Measurements from ENCODE around the gene CTNNA1. TPM values are rescaled to one million over a fixed set of nuclear protein-coding genes. Genes with fewer than 3 reads are reported as not detected.
"Not testable (repeated sequence)": the region's sequence is repeated elsewhere in the genome, so short reads cannot be mapped to it uniquely, and the experiment has no call there.

CTNNA1 gene
- total RNA-seq, 2 experiments from 2014 or later, result 78.8 to 86.7 TPM

DNA sequence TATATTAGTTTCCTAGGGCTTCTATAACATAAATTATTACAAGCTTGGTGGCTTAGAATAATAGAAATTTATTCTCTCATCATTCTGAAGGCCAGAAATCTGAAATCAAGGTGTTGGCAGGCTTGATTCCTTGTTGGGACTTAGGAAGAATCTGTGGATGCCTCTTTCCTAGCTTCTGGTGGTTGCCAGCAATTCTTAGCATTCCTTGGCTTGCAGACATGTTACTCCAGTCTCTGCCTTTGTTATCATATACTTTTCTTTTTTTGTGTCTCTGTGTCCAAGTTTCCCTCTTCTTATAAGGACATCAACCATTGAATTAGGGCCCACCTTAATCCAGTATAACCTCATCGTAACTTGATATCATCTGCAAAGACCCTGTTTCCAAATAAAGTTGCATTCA is 31.4 kb downstream of the CTNNA1 start:
- Mint-ChIP-seq H3K36me3 (ENCODE audit: low read depth) (no peaks in the 10 kb centered on the region), H3K9me3 (ENCODE audit: low read depth) (no peaks in the 10 kb centered on the region), H3K4me3 (no peak overlapping the region), H3K27ac (no peak overlapping the region), H3K27me3 (peaks cover 17% of the 10 kb centered on the region), H3K4me1 (peaks cover 2% of the 10 kb centered on the region)
- DNase-seq (no peak), ATAC-seq (no peak)
- CTCF ChIA-PET, result no interaction called here
- intact Hi-C loops (cut with DNase I, micrococcal nuclease), result no loop called here
- POLR2A ChIA-PET, result no interaction called here

DNA sequence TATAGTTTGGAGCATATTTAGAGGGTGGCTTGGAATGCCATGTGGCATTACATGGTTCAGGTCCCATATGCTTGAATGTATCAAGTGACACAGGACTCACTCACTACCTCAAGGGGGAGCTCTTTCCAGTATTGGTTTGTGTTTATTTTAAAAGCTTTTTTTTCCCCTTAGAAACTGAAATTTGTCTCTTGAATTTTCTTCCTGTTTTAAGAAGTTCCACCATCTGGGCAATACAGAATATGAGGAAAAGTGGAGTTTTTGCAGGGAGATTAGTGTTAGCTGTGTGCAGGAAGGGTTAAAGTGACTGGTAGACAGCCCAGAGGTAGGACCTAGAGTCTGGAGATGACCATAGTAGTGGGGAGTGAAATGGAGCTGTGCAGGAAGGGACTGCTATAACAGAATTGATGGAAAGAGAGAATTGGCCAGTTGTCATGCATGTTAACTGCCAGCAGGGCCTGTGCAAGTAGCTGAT is 36.6 kb downstream of the CTNNA1 start:
- Mint-ChIP-seq H3K27ac (no peak overlapping the region), H3K4me1 (peaks cover 21% of the 10 kb centered on the region), H3K4me3 (no peak overlapping the region), H3K9me3 (ENCODE audit: low read depth) (no peaks in the 10 kb centered on the region), H3K36me3 (ENCODE audit: low read depth) (no peaks in the 10 kb centered on the region), H3K27me3 (peaks cover 47% of the 10 kb centered on the region)
- ChIA-PET POLR2A (no interaction called here), CTCF (interaction anchor here (0.6 to 2.0 kb wide), 35 partner anchors 8 to 523 kb away, joined by 3 to 12 read pairs (median 3); no protein-coding TSS in a partner anchor)
- ATAC-seq (no peak), DNase-seq (peak; percentile 10)
- intact Hi-C loops (cut with DNase I, micrococcal nuclease), result loop anchor here in 1 of 2 experiments (2.0 kb wide), 1 partner anchor 473 kb away; no protein-coding TSS in a partner anchor

DNA sequence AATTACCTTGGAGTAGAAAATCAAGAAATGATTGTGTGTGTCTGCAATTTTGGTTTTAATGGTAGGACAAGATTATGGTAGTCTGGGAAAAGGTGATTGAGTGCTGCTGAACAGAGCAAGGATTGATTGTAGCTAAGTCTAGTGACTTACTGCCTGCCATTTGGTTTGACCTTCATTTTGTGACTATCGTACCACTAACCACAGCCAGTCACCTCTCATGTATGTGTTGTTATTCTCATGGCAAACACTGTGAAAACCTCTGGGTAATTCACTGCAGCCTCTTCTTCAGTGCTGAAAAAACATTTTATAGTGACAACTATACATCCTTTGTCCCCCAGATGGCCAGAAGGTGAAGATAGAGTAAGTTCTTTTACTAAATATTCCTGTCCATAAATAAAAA is 37.5 kb downstream of the CTNNA1 start:
- intact Hi-C loops (cut with DNase I, micrococcal nuclease), result no loop called here
- ChIA-PET CTCF (interaction anchor here (0.7 to 1.6 kb wide), 9 partner anchors 9 to 522 kb away, joined by 3 to 6 read pairs (median 3); no protein-coding TSS in a partner anchor), POLR2A (no interaction called here)
- ATAC-seq (peak; percentile 39), DNase-seq (no peak)
- peaks cover 48% of the 10 kb centered on the region for H3K27me3 Mint-ChIP-seq
- no peak overlapping the region for H3K27ac Mint-ChIP-seq
- H3K4me3 Mint-ChIP-seq, result no peak overlapping the region
- H3K9me3 Mint-ChIP-seq (ENCODE audit: low read depth), result no peaks in the 10 kb centered on the region
- no peaks in the 10 kb centered on the region for H3K36me3 Mint-ChIP-seq (ENCODE audit: low read depth)
- H3K4me1 Mint-ChIP-seq, result peaks cover 21% of the 10 kb centered on the region

DNA sequence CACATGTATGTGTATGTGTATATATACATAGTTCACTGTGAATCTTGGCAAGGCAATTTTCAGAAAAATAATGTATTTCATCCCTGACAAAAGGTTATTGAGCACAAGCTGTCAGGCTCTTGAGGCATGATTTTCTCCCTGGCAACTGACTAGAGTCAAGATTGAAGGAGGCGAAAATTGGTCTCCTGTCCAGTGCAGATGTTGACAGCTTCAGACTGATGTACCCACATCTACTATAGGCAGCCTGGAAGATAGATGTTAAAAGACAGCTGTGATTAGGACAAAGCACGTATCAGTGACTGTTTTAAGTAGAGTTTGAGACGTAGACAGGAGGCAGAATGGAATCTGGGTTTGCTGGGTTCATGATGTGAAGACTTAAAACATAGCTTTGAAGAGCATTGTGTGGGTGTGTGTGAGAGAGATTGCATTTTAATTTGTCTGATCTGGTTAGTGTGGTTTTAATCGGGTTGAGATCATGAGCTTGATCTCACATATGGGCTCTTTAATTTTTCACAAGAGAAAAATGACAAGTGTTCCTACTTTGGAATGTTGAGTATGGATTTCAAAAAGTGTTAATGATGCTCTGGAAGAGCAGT is 39.1 kb downstream of the CTNNA1 start:
- POLR2A ChIA-PET, result no interaction called here
- no peak overlapping the region for H3K4me3 Mint-ChIP-seq
- H3K27me3 Mint-ChIP-seq, result peaks cover 53% of the 10 kb centered on the region
- H3K4me1 Mint-ChIP-seq, result peaks cover 21% of the 10 kb centered on the region
- peak; percentile 39 for ATAC-seq
- no peak overlapping the region for H3K27ac Mint-ChIP-seq
- no peak for DNase-seq
- intact Hi-C loops (cut with DNase I, micrococcal nuclease), result no loop called here
- no peaks in the 10 kb centered on the region for H3K9me3 Mint-ChIP-seq (ENCODE audit: low read depth)
- CTCF ChIA-PET, result interaction anchor here (0.7 to 2.1 kb wide), 10 partner anchors 10 to 470 kb away, joined by 3 to 6 read pairs (median 3); no protein-coding TSS in a partner anchor
- H3K36me3 Mint-ChIP-seq (ENCODE audit: low read depth), result no peaks in the 10 kb centered on the region

DNA sequence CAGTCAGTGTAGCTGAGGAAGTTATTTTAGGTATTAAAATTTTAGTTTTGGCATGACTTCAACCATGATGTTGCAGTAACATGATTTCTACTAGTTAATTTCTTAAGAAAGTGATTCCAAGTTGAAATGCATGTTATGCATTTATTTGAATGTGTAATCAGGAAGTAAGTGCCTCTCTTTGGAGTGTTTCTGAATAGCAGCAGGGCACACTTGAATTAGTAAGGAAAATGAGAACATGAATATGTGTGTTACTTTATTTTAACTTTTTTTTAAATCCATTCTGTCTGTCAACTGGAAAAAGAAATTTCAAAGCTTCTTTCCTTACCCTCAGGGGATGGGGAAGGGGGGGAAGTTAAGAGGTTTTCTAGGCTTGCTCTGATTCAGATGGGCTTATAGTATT is 40.4 kb downstream of the CTNNA1 start:
- ATAC-seq, result no peak
- H3K27me3 Mint-ChIP-seq, result peaks cover 50% of the 10 kb centered on the region
- CTCF ChIA-PET, result interaction anchor here (2.1 kb wide), 1 partner anchor 10 kb away, joined by 5 read pairs; no protein-coding TSS in a partner anchor
- H3K9me3 Mint-ChIP-seq (ENCODE audit: low read depth), result no peaks in the 10 kb centered on the region
- POLR2A ChIA-PET, result interaction anchor here (0.6 kb wide), 1 partner anchor 15 kb away, joined by 3 read pairs; no protein-coding TSS in a partner anchor
- no peak overlapping the region for H3K27ac Mint-ChIP-seq
- intact Hi-C loops (cut with DNase I, micrococcal nuclease), result no loop called here
- no peak for DNase-seq
- H3K4me1 Mint-ChIP-seq, result peaks cover 21% of the 10 kb centered on the region
- no peaks in the 10 kb centered on the region for H3K36me3 Mint-ChIP-seq (ENCODE audit: low read depth)
- H3K4me3 Mint-ChIP-seq, result no peak overlapping the region

DNA sequence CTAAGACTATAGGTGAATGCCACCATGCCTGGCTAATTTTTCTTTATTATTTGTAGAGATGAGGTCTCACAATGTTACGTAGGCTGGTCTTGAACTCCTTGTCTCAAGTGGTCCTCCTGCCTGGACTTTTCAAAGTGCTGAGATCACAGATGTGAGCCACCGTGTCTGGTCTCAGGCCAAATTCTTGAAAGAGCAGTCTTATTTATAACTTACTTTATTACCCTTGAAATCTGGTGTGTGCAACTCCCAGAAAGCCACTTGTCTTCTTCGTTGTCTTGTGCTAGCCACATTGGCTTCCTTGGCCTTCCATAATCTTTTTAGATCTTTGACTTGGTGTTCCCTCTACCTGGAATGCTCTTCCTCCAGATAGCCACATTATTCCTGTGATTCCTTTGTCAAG is 50.1 kb downstream of the CTNNA1 start:
- intact Hi-C loops (cut with DNase I, micrococcal nuclease), result no loop called here
- ATAC-seq, result no peak
- Mint-ChIP-seq H3K4me1 (peaks cover 5% of the 10 kb centered on the region), H3K36me3 (ENCODE audit: low read depth) (no peaks in the 10 kb centered on the region), H3K27me3 (peaks cover 20% of the 10 kb centered on the region), H3K27ac (no peak overlapping the region), H3K4me3 (no peak overlapping the region), H3K9me3 (ENCODE audit: low read depth) (peaks cover 5% of the 10 kb centered on the region)
- ChIA-PET CTCF (interaction anchor here (1.0 to 1.4 kb wide), 2 partner anchors 11 to 13 kb away, joined by 3 to 5 read pairs; no protein-coding TSS in a partner anchor), POLR2A (no interaction called here)
- DNase-seq, result no peak

DNA sequence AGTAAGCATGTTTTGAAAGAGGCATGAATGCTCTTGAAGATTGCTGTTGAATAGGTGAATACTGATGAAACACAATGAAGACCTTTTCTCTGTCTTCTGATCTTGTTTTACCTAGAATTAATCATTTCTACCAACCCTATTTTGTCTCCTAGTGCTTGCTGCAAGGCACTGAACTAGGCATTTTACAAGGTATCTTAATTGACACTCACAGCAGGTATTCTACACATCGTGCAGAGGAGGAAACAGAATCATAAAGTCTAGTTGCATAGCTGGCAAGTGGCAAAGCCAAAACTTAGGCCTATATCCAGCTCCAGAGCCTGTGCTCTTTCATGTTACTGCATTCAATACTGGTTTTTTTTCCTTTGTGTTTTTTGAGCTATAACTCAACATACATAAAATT is 50.7 kb downstream of the CTNNA1 start:
- no peak overlapping the region for H3K27ac Mint-ChIP-seq
- no peak for DNase-seq
- intact Hi-C loops (cut with DNase I, micrococcal nuclease), result no loop called here
- peaks cover 5% of the 10 kb centered on the region for H3K4me1 Mint-ChIP-seq
- ChIA-PET CTCF (interaction anchor here (0.7 to 1.4 kb wide), 3 partner anchors 12 to 173 kb away, joined by 3 to 5 read pairs (median 5); no protein-coding TSS in a partner anchor), POLR2A (no interaction called here)
- peaks cover 16% of the 10 kb centered on the region for H3K27me3 Mint-ChIP-seq
- H3K36me3 Mint-ChIP-seq (ENCODE audit: low read depth), result no peaks in the 10 kb centered on the region
- no peak overlapping the region for H3K4me3 Mint-ChIP-seq
- no peak for ATAC-seq
- H3K9me3 Mint-ChIP-seq (ENCODE audit: low read depth), result peaks cover 5% of the 10 kb centered on the region

DNA sequence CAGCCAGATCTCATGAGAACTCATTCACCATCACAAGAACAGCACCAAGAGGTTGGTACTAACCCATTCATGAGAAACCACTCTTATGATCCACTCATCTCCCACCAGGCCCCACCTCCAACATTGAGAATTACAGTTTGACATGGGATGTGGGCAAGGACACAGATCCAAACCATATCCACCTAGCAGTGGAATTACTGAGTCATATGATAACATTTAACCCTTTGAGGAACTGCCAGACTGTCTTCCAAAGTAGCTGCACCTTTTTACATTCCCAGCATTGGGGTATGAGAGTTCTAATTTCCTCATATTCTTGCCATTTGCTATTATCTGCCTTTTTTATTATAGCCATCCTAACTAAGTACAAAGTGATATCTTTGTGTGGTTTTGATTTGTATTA is 51.9 kb downstream of the CTNNA1 start:
- no peak overlapping the region for H3K4me3 Mint-ChIP-seq
- peaks cover under 1% of the 10 kb centered on the region for H3K36me3 Mint-ChIP-seq (ENCODE audit: low read depth)
- peaks cover 3% of the 10 kb centered on the region for H3K9me3 Mint-ChIP-seq (ENCODE audit: low read depth)
- POLR2A ChIA-PET, result no interaction called here
- ATAC-seq (no peak), DNase-seq (no peak)
- H3K27ac Mint-ChIP-seq, result no peak overlapping the region
- intact Hi-C loops (cut with DNase I, micrococcal nuclease), result no loop called here
- CTCF ChIA-PET, result interaction anchor here (0.6 to 1.5 kb wide), 3 partner anchors 15 to 582 kb away, joined by 3 to 6 read pairs (median 3); no protein-coding TSS in a partner anchor
- peaks cover 5% of the 10 kb centered on the region for H3K4me1 Mint-ChIP-seq
- H3K27me3 Mint-ChIP-seq, result peaks cover 16% of the 10 kb centered on the region

DNA sequence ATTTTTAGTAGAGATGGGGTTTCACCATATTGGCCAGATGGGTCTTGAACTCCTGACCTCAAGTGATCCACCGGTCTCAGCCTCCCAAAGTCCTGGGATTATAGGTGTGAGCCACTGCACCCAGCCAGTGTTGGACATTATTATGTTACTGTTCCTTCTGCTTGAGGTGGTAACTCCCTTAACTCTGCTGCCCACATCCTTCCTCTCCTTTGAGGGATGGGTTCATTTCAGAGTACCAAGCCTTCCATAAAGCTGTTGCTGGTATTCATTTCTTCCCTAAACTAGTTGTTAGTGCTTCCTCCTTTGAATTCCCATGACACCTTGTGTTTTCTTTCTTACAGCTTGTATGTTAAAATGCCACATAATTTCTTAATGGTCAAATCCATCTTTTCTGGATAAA is 54.0 kb downstream of the CTNNA1 start:
- intact Hi-C loops (cut with DNase I, micrococcal nuclease), result no loop called here
- Mint-ChIP-seq H3K27me3 (peaks cover 9% of the 10 kb centered on the region), H3K4me1 (peaks cover 5% of the 10 kb centered on the region), H3K9me3 (ENCODE audit: low read depth) (peaks cover 2% of the 10 kb centered on the region), H3K36me3 (ENCODE audit: low read depth) (peaks cover 4% of the 10 kb centered on the region), H3K27ac (no peak overlapping the region), H3K4me3 (no peak overlapping the region)
- ChIA-PET POLR2A (no interaction called here), CTCF (no interaction called here)
- DNase-seq (no peak), ATAC-seq (no peak)

DNA sequence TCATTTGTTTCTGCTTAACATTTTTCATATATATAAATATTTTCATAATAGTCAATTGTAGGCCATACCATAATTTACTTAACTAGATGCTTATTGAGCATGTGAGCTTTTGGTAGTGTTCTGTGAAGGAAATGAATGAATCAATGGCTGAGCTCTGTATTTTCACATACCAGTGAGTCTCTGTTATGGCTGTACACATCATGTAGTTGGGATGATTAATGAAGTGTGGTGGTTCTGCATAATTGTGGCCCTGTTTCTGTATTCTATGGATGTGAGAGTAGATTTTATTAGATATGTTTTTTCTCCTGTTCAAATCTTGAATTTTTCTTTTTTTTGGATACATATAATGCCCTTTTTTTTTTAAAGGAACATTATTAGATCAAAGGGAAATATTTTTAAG is 56.2 kb downstream of the CTNNA1 start:
- Mint-ChIP-seq H3K4me1 (peaks cover 5% of the 10 kb centered on the region), H3K36me3 (ENCODE audit: low read depth) (peaks cover 4% of the 10 kb centered on the region), H3K4me3 (no peak overlapping the region), H3K27me3 (peaks cover 5% of the 10 kb centered on the region), H3K9me3 (ENCODE audit: low read depth) (peaks cover 2% of the 10 kb centered on the region), H3K27ac (no peak overlapping the region)
- intact Hi-C loops (cut with DNase I, micrococcal nuclease), result no loop called here
- DNase-seq (no peak), ATAC-seq (no peak)
- ChIA-PET POLR2A (no interaction called here), CTCF (interaction anchor here (0.6 to 1.2 kb wide), 5 partner anchors 14 to 161 kb away, joined by 3 to 4 read pairs (median 3); no protein-coding TSS in a partner anchor)

DNA sequence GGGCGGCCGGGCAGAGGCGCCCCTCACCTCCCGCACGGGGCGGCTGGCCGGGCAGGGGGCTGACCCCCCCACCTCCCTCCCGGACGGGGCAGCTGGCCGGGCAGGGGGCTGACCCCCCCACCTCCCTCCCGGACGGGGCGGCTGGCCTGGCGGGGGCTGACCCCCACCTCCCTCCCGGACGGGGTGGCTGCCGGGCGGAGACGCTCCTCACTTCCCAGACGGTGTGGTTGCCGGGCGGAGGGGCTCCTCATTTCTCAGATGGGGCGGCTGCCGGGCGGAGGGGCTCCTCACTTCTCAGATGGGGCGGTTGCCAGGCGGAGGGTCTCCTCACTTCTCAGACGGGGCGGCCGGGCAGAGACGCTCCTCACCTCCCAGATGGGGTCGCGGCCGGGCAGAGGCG is 57.6 kb downstream of the CTNNA1 start:
- CTCF ChIA-PET; DNase-seq; H3K4me3 Mint-ChIP-seq; H3K9me3 Mint-ChIP-seq (ENCODE audit: low read depth); H3K27me3 Mint-ChIP-seq; H3K27ac Mint-ChIP-seq; H3K4me1 Mint-ChIP-seq; H3K36me3 Mint-ChIP-seq (ENCODE audit: low read depth); ATAC-seq; POLR2A ChIA-PET: not testable (repeated sequence)
- intact Hi-C loops (cut with DNase I, micrococcal nuclease), result loop anchor here in 1 of 2 experiments (10.0 kb wide), 1 partner anchor 434 kb away; no protein-coding TSS in a partner anchor

DNA sequence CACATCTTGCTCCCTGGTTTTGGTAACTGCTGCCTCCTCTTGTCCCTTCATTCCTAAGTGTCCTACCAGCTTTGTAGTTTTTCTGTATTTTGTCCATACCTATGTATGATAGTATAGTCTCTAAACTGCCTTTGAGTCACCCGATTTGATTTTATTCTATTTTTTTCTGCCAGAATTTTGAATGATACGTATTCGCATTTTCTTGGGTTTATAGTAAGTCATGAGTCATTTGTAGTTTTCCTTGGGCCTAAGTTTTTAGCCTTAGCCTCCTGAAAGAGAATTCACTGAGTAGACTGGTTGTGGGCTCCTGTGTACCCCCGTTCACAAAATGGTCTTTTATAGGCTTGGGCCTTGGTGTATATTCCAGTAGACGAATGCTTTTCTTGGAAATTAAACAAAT is 62.3 kb downstream of the CTNNA1 start:
- ATAC-seq (no peak), DNase-seq (no peak)
- Mint-ChIP-seq H3K9me3 (ENCODE audit: low read depth) (peaks cover 2% of the 10 kb centered on the region), H3K27ac (no peak overlapping the region), H3K36me3 (ENCODE audit: low read depth) (peaks cover 2% of the 10 kb centered on the region), H3K27me3 (peaks cover 4% of the 10 kb centered on the region), H3K4me1 (no peaks in the 10 kb centered on the region), H3K4me3 (no peak overlapping the region)
- intact Hi-C loops (cut with DNase I, micrococcal nuclease), result loop anchor here in 1 of 2 experiments (10.0 kb wide), 1 partner anchor 429 kb away; no protein-coding TSS in a partner anchor
- CTCF ChIA-PET, result no interaction called here
- POLR2A ChIA-PET, result no interaction called here

All from activated CD4-positive, alpha-beta T cell treated with anti-CD3 and anti-CD28 coated beads for 36 hours (primary cell).